Choroid plexus epithelial cell (primary cell): ENCODE results near the gene GDF2.

Source experiments
- DNase-seq: peaks from one replicate; pipeline ENCODE4 v3.0.0-alpha.2; 2010; ENCODE audit warnings: low read depth
- H3K4me3 ChIP-seq: 2 replicates; pipeline ENCODE4 v1.5.1; 2011; ENCODE audit warnings: low read depth, mild to moderate bottlenecking, control low read depth, low read length, moderate library complexity
- CTCF ChIP-seq: conservative IDR thresholded peaks from 2 replicates; pipeline ENCODE4 v1.5.1; 2011; ENCODE audit warnings: low read depth, mild to moderate bottlenecking, control low read depth, inconsistent platforms, low read length, moderate library complexity

GDF2 gene

GRCh38 chr10:47349941-47350371 lies 27.7 kb downstream of the GDF2 start:
- no peak overlapping the region for H3K4me3 ChIP-seq
- no peak for TF ChIP-seq CTCF
- no peak for DNase-seq

- no peak for DNase-seq
- no peak for TF ChIP-seq CTCF
- no peak overlapping the region for H3K4me3 ChIP-seq
These were observed 28.7 kb downstream of the GDF2 start for GRCh38 chr10:47350671-47351640.

- DNase-seq = no peak
- TF ChIP-seq CTCF = no peak
- no peak overlapping the region for H3K4me3 ChIP-seq
These were observed 29.9 kb downstream of the GDF2 start for GRCh38 chr10:47351899-47352815.

- no peak for TF ChIP-seq CTCF
- H3K4me3 ChIP-seq = no peak overlapping the region
- DNase-seq = no peak
These were observed 31.1 kb downstream of the GDF2 start for GRCh38 chr10:47353351-47353750.

GRCh38 chr10:47354165-47354564 lies 31.9 kb downstream of the GDF2 start:
- H3K4me3 ChIP-seq = no peak overlapping the region
- peak; percentile 62 for DNase-seq
- TF ChIP-seq CTCF = peak; percentile 63

GRCh38 chr10:47354900-47355299 lies 32.6 kb downstream of the GDF2 start:
- H3K4me3 ChIP-seq = no peak overlapping the region
- no peak for TF ChIP-seq CTCF
- no peak for DNase-seq
